GM18861 (cell line): Measurements from ENCODE around the gene CTNNAL1.
"Not testable (repeated sequence)": the region's sequence is repeated elsewhere in the genome, so short reads cannot be mapped to it uniquely, and the experiment has no call there.

Experiments used
- ATAC-seq: cut with Tn5 transposase; IDR thresholded peaks from one replicate; pipeline ENCODE4 v1.9.1; 2021; ENCODE audit not compliant: unreplicated experiment

CTNNAL1 gene

GRCh38 chr9:108994695-108995094 lies 18.6 kb downstream of the CTNNAL1 start:
- peak; percentile 90 for ATAC-seq

DNA sequence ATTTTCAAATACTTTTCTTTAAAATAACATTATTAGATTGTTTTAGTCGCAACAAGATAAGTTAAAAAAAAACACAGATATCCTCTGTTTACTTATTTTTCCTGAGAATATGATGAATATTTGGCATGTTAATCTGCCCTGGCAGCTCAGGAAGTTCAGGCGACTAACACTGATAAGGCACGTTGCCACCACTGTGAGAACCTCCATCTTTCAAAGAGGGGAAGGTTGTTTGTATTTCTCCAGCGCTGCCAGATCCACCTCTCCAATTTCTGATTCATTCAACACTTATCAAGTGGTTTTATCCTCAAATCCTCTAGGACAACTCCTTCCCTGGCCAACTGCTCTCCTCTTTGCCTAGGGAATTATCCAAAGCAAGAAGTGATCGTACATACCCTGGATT lies 21.8 kb downstream of the CTNNAL1 start:
- ATAC-seq = no peak

DNA sequence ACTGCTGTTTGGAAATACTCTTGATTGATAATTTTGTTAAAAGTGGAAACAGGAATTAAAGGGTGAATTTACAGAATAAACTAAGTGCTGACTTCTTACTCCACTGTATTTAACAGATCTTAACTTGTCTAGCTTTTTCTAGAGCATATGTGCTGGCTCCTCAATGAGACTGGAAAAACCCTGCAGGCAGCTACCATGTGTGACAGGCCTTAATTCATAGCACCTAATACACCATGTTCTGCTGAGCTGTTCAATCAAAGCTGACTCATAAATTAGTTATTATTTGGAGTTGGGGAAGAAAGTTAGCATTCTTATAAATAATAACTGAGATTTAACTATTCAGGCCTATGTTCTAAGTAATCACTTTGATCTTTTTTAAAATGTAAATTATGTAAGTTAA lies 29.4 kb downstream of the CTNNAL1 start:
- no peak for ATAC-seq

DNA sequence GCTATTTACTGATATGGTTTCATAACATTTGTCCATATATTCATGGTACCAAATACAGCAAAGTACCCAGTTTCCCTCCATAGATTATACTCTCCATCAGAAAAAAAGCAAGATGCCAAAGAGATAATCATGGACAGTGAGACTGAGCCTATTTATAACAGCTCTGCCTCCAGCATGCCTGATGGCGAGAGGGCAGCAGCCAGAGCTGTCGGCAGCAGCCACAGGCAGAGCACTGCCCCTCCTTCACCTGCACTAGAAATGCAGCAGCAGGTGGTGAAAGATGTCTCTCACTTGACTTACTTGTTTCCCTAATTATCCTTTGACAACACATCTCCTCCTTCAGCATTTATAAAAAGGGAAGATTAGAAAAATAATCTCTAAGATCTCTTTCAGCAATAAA lies 32.4 kb downstream of the CTNNAL1 start:
- ATAC-seq = no peak

- no peak for ATAC-seq
Observed at GRCh38 chr9:108978205-108978604, 35.1 kb downstream of the CTNNAL1 start.

DNA sequence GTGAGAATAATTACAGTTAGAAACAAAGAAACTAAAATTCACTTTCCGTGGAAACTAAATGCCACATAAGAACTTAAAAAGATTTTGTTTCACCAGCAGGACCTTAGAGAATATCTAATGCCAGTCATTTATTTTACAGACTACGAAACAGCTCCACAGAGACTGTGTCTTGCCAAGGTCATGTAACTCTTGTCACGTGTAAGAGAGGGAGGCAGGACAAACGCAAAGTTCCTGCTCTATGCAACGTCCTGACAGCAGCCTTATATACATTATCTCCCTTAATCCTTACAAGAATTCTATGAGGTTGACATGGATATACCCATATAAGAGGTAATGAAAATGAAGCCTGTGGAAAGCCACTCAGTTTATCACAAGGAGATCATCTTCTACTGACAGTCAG lies 39.4 kb downstream of the CTNNAL1 start:
- no peak for ATAC-seq

DNA sequence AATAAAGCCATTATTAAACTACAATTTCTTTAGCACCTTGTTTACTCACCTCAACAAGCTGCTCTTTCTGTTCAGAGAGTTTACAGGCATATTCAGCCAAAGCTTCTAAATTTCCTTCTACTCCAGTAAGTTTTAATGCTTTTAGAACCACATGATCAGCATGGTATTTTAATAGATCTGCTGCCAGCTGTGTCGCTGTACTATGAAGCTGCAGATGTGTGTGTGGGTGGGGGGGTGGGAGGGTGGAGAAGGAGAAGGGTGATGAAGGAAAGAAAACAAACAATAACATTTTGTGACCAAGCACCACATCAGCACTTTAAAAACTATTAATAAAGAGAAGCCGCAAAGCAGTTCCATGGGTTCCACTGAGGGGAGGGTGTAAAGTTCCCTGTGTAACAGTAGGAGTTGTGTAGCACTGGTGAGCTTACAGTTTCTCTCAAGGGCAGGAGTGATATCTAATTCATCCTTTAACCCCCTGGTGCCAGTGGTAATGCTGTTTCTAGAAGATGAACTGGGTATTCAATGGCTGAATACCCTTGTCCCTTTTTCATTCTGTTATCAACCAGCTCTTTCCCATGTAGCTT lies 40.6 kb downstream of the CTNNAL1 start:
- no peak for ATAC-seq

DNA sequence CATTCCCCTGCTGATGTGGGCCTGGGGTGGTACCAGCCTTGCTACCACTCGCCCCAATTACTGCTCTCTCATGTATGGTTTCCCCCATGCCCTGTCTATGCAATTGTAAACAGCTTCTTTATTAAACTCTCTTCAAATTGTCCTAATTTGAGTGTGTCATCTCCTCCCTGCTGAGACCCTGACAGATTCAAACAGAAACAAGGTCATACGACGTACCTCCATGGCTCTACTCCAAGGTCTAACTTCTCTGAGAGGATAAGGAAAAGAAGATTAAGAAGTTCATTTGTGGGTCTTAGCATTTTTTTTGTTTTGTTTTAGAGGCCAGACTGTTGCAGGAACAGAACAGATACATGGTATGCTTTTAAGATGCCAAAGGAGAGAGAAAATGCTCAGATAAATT lies 41.1 kb downstream of the CTNNAL1 start:
- no peak for ATAC-seq

DNA sequence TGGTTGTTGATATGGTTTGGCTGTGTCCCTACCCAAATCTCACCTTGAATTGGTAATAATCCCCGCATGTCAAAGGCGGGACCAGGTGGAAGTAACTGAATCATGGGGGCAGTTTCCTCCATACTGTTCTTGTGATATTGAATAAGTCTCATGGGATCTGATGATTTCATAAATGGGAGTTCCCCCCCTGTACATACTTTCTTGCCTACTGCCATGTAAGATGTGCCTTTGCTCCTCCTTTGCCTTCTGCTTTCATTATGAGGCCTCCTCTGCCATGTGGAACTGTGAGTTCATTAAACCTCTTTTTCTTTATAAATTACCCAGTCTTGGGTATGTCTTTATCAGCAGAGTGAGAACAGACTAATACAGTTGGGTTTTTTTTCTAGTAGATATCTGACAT lies 41.9 kb downstream of the CTNNAL1 start:
- not testable (repeated sequence) for ATAC-seq

GRCh38 chr9:108967916-108968315 lies 45.4 kb downstream of the CTNNAL1 start:
- no peak for ATAC-seq

GRCh38 chr9:108963459-108964143 lies 49.7 kb downstream of the CTNNAL1 start:
- no peak for ATAC-seq

- no peak for ATAC-seq
Observed at GRCh38 chr9:108961151-108961550, 52.1 kb downstream of the CTNNAL1 start.

GRCh38 chr9:108960331-108960730 lies 53.0 kb downstream of the CTNNAL1 start:
- ATAC-seq = no peak

- no peak for ATAC-seq
Observed at GRCh38 chr9:108956631-108957026, 56.7 kb downstream of the CTNNAL1 start.

- no peak for ATAC-seq
Observed at GRCh38 chr9:108956022-108956630, 57.2 kb downstream of the CTNNAL1 start.

DNA sequence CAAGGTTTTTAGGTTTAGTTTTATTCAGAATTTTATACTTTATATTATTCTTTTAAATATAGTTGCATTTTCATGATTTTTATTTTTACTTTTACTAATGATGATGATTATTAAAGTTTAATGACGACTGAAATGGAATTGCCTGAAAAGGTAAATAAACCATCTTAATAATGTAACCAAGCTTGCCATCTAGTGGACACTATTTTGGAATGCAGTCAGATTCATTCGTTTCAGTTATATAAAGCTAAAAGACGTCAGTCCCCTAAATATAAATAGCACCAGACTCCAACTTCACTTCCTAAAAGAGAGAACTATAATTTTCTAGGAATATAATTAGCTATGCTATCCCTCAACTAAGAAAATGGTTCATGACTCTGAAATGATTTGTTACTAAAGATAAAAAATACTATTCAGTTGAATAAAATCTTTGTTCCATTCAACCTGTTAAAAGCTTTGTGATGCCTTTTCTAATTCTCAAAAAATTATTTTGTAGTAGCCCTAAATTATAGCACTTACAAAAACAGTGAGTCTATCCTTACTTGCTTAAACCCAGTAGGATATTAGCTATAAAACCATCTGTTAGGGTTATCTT lies 59.2 kb downstream of the CTNNAL1 start:
- ATAC-seq = peak; percentile 57

DNA sequence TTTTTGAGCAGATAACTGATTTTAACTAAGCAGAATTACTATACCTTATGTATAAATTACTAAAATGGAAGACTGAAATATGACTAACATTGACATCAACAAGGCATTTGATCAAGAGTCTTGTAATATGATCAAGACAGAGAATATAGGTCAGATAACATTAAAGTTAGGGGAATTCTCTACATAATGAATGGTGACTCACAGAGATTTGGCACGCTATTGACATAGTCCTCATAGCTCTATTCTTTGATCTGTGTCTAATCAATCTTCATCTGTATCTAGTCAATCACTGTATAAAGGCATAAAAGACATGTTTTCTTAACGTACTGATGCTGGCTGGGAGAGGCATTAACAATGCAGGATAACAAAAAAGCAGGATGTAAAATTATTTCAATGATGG lies 61.7 kb downstream of the CTNNAL1 start:
- ATAC-seq = no peak

- ATAC-seq = no peak
Observed at GRCh38 chr9:108950168-108950567, 63.1 kb downstream of the CTNNAL1 start.

DNA sequence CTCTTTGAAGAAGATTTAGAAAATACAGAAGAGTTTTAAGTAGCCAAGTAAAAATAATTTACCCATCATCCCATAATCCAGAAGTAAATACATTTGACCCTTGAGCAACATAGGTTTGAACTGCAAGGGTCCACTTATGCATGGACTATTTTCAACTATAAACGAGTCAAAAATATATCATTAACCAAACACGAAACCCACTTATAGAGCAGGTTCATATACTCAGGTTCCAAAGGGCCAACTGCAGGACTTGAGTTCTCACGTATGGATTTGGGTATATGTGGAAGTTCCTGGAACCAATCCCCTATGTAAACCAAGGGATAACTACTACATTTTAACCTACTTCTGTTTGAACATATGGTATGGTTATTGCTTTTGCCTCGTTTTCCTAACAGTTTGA lies 73.3 kb downstream of the CTNNAL1 start:
- ATAC-seq = no peak

DNA sequence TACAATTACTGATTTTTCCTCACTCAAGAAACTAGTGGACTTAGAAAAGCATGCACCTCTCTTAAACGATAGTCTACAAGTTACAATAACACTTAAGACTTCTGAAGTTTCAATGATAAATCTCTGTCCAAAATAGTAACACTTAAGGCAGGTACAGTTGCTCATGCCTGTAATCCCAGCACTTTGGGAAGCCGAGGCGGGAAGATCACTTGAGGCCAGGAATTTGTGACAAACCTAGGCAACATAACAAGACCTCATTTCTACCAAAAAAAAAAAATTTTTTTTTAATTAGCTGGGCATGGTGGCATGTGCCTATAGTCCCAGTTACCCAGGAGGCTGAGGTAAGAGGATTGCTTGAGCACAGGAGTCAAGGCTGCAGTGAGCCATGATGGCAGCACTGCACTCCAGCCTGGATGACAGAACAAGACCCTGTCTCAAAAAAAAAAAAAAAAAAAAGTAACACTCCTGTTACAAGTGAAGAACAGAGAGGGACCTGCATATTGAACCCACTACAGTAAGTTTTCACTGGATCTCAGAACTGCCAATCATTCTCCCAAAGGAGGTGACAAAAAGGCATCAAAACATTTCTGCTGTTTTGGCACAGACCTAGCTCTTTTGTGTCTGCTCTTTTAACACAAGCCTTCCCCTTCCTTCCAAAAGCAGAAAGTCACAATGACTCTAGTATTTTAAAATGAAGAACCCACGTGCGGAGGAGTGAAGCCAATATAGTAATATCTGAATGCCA lies 75.6 kb downstream of the CTNNAL1 start:
- ATAC-seq = no peak

- peak; percentile 64 for ATAC-seq
Observed at GRCh38 chr9:108934323-108934893, 78.9 kb downstream of the CTNNAL1 start, which contains the start of gene ABITRAM. Gene ABITRAM (plus strand): TSS chr9:108934400. CDS start chr9:108934487, 87 bp downstream.
